ENCODE results near the gene NDUFB5.
A peak's percentile ranks its signal among the peaks of the same experiment; 100 is the strongest.
"Not testable (repeated sequence)": the region's sequence is repeated elsewhere in the genome, so short reads cannot be mapped to it uniquely, and the experiment has no call there.

NDUFB5 gene

DNA sequence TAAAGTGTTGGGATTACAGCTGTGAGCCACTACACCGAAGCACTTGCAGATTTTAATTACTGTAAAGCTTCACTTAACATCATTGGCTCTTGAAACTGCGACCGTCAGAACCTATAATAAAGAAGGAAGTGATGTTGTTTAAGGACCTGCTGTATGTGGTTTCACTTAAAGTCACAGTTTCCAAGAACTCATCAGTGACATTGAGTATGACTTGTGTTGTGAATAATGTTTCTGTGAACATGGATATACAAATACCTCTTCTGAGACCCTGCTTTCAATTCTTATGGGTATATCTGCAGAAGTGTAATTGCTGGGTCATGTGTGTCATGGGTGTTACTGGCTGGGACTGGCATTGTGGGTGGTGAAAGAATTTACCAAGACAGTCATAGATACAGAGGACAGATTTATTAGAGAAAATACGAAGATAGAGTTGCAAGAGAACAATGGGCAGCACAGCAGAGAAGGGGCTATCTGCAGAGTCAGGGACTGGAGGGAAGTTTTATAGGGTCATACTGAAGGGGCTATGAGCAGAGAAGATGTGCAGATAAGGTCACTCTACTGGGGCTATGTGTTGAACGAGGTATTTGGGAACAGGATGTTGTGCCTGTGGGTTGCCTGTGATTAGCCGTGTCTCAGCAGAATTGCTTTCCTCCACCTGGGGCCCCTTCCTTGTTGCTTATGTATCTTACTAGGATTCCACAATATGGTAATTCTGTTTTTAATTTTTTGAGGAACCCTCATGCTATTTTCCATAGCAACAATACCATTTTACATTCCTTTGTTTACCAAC is 4.5 kb downstream of the NDUFB5 start:
- peak overlapping the region; percentile 43 for H3K4me3 Mint-ChIP-seq
- peak; percentile 77 for ATAC-seq
- no peaks in the 10 kb centered on the region for H3K9me3 Mint-ChIP-seq

DNA sequence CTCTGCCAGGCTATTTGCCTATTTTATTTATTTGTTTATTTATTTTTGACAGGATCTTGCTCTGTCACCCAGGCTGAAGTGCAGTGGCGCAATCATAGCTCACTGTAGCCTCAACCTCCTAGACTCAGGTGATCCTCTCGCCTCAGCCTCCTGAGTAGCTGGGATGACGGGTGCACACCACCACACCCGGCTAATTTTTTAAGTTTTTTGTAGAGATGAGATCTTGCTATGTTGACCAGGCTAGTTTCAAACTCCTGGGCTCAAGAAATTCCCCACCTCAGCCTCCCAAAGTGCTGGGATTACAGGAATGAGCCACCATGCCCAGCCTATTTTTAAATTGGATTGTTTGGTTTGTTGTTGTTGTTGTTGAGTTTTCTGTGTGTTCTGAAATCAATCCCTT is 5.5 kb downstream of the NDUFB5 start:
- ATAC-seq = no peak
- Mint-ChIP-seq H3K9me3 (no peaks in the 10 kb centered on the region), H3K27ac (no peak overlapping the region), H3K4me3 (no peak overlapping the region), H3K4me1 (peaks cover 44% of the 10 kb centered on the region), H3K36me3 (ENCODE audit: low read depth) (peaks cover 14% of the 10 kb centered on the region), H3K27me3 (no peaks in the 10 kb centered on the region)
- no peak for DNase-seq

More for the DNA sequence above, 4.5 kb downstream of the NDUFB5 start:
- DNase-seq = no peak
- Mint-ChIP-seq H3K27me3 (no peaks in the 10 kb centered on the region), H3K27ac (peak overlapping the region; percentile 83), H3K4me1 (peaks cover 51% of the 10 kb centered on the region), H3K36me3 (ENCODE audit: low read depth) (peaks cover 17% of the 10 kb centered on the region)

DNA sequence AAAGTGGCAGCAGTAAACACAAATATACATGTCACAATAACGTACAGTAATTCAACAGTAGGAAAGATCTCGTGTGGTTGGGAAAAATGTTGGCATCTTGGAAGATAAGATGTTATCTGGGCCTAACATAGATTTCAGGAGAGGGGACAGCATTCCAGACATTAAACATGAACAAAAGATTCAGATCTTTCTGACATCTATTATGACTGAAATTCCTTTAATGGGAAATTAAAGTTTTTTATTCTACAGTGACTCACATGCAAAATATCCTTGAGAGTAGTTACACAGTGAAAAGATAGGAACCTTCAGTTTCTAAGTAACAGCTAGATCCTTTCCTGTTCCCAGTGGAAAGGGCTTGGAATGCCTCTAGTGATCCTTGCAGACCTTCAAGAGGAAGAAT is 9.2 kb downstream of the NDUFB5 start:
- Mint-ChIP-seq H3K4me3 (no peak overlapping the region), H3K4me1 (peaks cover 16% of the 10 kb centered on the region), H3K27me3 (no peaks in the 10 kb centered on the region), H3K9me3 (no peaks in the 10 kb centered on the region), H3K27ac (no peak overlapping the region), H3K36me3 (ENCODE audit: low read depth) (peaks cover 21% of the 10 kb centered on the region)
- ATAC-seq = no peak
- DNase-seq = no peak

DNA sequence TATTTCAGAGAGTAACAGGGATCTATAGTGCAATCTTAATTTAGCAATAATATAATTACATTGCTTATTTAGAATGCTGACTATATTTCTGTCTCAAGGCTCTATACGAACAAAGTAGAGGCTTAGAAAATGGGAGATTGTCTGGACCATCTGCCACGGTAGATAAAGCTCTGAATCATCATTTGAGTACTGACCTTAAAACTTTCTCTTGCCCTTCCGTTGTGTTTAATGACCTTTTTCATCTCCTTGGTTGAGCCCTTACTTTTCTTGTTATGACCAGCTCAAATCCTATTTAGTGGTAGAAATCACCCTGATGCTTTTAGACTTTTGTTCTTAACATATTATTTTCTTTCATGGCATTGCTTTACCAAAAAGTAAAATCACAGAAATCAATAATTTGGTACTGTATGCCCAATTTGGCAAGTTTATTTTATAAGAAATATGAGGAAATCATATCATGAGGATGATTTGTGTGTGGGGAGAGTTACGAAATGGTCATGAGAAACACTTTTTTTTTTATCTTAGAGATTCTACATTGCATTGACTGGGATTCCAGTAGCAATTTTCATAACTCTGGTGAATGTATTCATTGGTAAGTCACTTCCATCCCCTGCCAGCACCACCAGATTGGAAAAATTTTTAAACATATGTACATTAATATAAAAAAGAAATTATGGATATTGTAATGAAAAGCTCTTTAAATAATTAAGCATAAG is 11.0 kb downstream of the NDUFB5 start:
- H3K4me1 Mint-ChIP-seq = peaks cover 2% of the 10 kb centered on the region
- ATAC-seq = no peak
- H3K9me3 Mint-ChIP-seq = no peaks in the 10 kb centered on the region
- no peak overlapping the region for H3K27ac Mint-ChIP-seq
- H3K4me3 Mint-ChIP-seq = no peak overlapping the region
- peaks cover 33% of the 10 kb centered on the region for H3K36me3 Mint-ChIP-seq (ENCODE audit: low read depth)
- H3K27me3 Mint-ChIP-seq = no peaks in the 10 kb centered on the region
- no peak for DNase-seq

DNA sequence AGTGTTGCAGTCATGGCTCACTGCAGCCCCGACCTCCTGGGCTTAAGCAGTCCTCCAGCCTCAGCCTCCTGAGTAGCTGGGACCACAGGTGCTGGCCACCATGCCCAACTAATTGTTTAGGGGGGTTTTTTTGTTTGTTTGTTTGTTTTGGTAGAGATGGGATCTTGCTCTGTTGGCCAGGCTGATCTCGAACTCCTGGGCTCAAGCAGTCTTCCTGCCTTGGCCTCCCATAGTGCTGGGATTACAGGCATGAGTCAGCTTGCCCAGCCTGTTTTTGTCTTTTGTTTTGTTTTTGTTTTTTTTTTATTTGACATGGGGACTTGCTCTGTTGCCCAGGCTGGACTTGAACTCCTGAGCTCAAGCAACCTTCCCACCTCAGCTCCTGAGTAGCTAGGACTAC is 17.4 kb downstream of the NDUFB5 start:
- peaks cover 53% of the 10 kb centered on the region for H3K36me3 Mint-ChIP-seq (ENCODE audit: low read depth)
- DNase-seq = no peak
- no peaks in the 10 kb centered on the region for H3K4me1 Mint-ChIP-seq
- no peak overlapping the region for H3K4me3 Mint-ChIP-seq
- H3K27ac Mint-ChIP-seq = no peak overlapping the region
- ATAC-seq = no peak
- no peaks in the 10 kb centered on the region for H3K27me3 Mint-ChIP-seq
- H3K9me3 Mint-ChIP-seq = no peaks in the 10 kb centered on the region

DNA sequence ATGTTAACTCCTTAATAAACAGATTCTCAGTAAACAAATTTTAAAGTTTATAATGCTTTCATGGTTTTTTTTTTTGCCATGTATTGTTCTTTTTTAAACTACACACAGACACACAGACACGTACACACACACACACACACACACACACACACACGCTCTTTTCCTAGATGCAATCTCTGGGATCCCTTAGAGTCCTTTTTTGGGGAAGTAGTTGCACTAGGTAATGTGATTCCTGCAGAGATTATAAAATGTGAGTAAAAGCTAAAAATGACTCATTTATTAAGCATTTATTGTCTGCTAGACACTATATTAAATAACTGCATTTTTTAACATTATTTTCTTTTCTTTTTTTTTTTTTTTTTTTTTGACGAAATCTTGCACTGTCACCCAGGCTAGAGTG is 19.9 kb downstream of the NDUFB5 start:
- no peaks in the 10 kb centered on the region for H3K9me3 Mint-ChIP-seq
- H3K4me3 Mint-ChIP-seq = no peak overlapping the region
- peaks cover 39% of the 10 kb centered on the region for H3K36me3 Mint-ChIP-seq (ENCODE audit: low read depth)
- ATAC-seq (no peak), DNase-seq (no peak)
- H3K27ac Mint-ChIP-seq = no peak overlapping the region
- H3K27me3 Mint-ChIP-seq = no peaks in the 10 kb centered on the region
- H3K4me1 Mint-ChIP-seq = no peaks in the 10 kb centered on the region

DNA sequence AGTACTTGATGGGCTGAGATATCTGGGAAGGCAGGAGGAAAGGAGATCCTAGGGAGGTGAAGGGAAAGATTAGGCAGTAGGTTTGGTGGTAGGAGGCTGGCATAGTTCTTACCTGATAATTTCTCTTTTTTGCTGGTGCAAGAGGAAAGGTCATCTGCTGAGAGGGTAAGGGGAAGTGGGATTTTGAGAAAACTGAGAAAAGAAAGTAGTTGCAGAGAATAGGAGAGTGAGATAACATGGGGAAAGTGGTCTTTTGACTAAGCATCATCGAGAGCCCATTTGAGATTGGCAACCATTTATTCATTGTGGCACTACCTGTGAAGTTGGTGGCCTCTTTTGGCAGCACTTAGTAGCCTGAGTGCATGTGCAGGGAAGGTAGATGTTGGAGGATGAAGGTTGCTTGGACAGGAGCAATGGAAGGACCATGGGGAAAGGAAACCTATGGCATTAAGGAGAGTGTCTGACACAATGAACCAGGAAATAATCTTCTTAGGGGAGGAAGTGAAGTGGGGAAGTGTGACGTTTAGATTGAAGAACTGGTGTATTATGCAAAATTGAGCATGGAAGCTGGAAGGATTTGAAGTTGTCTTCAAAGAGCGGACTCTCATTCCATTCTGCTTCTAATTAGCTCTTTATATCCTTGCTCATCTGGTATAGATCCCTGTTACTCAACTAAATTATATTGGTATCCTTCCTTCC is 26.3 kb downstream of the NDUFB5 start:
- H3K4me1 Mint-ChIP-seq = no peaks in the 10 kb centered on the region
- H3K4me3 Mint-ChIP-seq = no peak overlapping the region
- DNase-seq = no peak
- no peak overlapping the region for H3K27ac Mint-ChIP-seq
- peaks cover 3% of the 10 kb centered on the region for H3K36me3 Mint-ChIP-seq (ENCODE audit: low read depth)
- no peak for ATAC-seq
- no peaks in the 10 kb centered on the region for H3K27me3 Mint-ChIP-seq
- no peaks in the 10 kb centered on the region for H3K9me3 Mint-ChIP-seq

DNA sequence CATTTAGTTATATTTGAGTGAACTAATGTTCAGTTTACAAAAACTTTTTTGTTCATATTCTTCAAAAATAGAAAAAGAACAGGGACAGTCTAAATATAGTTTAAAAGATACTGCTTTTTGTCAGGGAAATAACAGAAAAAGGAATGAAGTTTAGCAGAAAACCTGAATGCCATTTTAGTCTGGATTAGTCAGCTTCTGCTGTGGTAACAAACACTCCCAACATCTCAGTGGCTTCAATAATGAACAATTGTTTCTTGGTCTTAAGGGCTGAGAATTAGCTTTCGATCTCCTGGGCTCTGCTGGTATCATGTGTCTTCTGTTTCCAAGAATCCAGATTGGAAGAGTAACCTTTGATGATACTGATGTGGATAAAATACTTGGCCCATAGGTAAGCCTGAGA is 35.9 kb downstream of the NDUFB5 start:
- H3K4me3 Mint-ChIP-seq = no peak overlapping the region
- H3K36me3 Mint-ChIP-seq (ENCODE audit: low read depth) = peaks cover 3% of the 10 kb centered on the region
- H3K4me1 Mint-ChIP-seq = peaks cover 6% of the 10 kb centered on the region
- DNase-seq = no peak
- no peak overlapping the region for H3K27ac Mint-ChIP-seq
- no peaks in the 10 kb centered on the region for H3K9me3 Mint-ChIP-seq
- no peak for ATAC-seq
- no peaks in the 10 kb centered on the region for H3K27me3 Mint-ChIP-seq

DNA sequence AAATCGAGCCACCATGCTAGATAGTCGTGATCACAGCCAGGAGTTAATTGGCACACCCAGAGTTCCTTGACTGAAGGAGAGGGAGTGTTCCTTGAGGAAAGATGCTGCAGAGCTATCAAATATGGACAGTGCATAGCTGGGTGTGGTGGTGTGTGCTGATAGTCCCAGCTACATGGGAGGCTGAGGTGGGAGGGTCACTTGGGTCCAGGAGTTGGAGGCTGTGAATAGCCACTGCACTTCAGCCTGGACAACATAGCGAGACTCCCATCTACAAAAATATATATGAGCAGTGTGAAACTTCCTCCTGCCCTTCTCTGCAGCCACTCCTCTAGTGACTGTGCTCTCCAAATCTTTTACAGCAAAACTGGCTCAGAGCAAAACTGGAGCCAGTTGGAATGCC is 38.3 kb downstream of the NDUFB5 start:
- H3K4me1 Mint-ChIP-seq = peaks cover 6% of the 10 kb centered on the region
- no peaks in the 10 kb centered on the region for H3K9me3 Mint-ChIP-seq
- DNase-seq (no peak), ATAC-seq (no peak)
- H3K27ac Mint-ChIP-seq = no peak overlapping the region
- peaks cover 3% of the 10 kb centered on the region for H3K36me3 Mint-ChIP-seq (ENCODE audit: low read depth)
- no peaks in the 10 kb centered on the region for H3K27me3 Mint-ChIP-seq
- H3K4me3 Mint-ChIP-seq = no peak overlapping the region

DNA sequence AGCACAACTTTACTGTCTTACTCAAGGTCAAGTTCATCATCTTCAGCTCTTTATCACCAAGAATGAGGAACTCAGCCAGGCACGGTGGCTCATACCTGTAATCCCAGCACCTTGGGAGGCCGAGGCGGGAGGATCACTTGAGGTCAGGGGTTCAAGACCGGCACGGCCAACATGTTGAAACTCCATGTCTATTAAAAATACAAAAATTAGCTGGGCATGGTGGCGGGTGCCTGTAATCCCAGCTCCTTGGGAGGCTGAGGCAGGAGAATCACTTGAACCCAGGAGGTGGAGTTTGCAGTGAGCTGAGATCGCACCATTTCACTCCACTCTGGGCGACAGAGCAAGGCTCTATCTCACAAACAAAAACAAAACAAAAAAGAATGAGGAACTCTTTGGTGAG is 39.2 kb downstream of the NDUFB5 start:
- not testable (repeated sequence) for H3K9me3 Mint-ChIP-seq; DNase-seq; H3K36me3 Mint-ChIP-seq (ENCODE audit: low read depth); H3K27me3 Mint-ChIP-seq; ATAC-seq; H3K4me1 Mint-ChIP-seq; H3K27ac Mint-ChIP-seq; H3K4me3 Mint-ChIP-seq

DNA sequence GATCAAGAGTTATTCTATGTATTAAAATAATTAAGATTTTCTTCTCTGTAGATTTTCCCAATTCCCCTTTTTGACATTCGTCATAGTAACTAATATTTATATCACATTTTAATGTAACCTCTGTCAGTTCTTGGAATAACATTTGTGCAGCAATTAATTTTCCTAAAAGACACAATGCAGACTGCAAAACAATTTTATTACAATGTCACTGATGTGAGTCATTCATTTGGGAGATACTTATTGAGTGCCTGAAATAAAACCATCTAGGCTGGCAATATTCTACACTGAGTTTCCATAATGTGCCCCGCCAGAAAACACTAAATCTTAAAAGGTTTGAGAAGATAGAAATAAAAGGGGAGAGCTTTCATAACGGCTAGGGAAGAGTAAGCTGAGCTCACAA is 41.6 kb downstream of the NDUFB5 start:
- Mint-ChIP-seq H3K36me3 (ENCODE audit: low read depth) (no peaks in the 10 kb centered on the region), H3K27ac (no peak overlapping the region)
- no peak for DNase-seq

DNA sequence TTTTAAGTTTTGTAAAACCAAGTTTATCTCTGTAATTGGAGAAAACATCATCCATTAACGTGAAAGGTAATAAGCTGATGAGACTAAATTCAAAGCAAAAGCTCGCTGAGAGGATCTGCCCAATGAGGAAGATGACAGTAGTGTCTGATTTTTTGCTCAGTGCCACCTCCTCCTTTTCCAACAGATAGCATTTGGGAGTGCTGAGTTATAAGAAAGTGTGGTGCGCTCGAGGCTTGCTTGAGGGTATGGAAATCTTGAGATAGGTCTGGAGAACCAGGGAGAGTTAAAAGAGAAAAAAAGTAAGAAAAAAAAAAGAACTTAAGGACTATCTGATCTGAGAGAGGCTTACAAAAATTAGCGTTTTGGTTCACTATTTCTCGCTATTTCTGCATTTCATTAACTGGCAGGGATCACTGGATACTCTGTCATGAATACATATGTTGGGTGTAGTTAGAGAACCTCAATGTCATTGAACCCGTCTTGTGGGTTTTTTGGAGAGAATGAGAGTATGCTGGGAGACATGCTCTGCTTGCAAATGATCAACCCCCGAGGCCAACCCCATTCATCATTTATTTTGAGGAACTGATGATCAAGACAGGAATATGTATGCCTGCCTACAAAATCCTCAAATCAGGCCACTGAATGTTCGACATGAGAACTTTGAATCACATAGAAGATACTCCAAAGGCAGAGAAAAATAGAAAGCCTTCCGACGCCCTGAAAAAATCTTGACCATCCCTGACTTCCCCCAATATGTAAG is 47.3 kb downstream of the NDUFB5 start:
- Mint-ChIP-seq H3K36me3 (ENCODE audit: low read depth) (peaks cover 13% of the 10 kb centered on the region), H3K4me3 (peak overlapping the region; percentile 91), H3K27ac (peak overlapping the region; percentile 67), H3K27me3 (peaks cover 8% of the 10 kb centered on the region), H3K9me3 (no peaks in the 10 kb centered on the region), H3K4me1 (peaks cover 38% of the 10 kb centered on the region)
- DNase-seq (no peak), ATAC-seq (no peak)

More for the DNA sequence above, 41.6 kb downstream of the NDUFB5 start:
- Mint-ChIP-seq H3K4me3 (no peak overlapping the region), H3K4me1 (peaks cover 8% of the 10 kb centered on the region), H3K27me3 (peaks cover 4% of the 10 kb centered on the region), H3K9me3 (no peaks in the 10 kb centered on the region)
- no peak for ATAC-seq

DNA sequence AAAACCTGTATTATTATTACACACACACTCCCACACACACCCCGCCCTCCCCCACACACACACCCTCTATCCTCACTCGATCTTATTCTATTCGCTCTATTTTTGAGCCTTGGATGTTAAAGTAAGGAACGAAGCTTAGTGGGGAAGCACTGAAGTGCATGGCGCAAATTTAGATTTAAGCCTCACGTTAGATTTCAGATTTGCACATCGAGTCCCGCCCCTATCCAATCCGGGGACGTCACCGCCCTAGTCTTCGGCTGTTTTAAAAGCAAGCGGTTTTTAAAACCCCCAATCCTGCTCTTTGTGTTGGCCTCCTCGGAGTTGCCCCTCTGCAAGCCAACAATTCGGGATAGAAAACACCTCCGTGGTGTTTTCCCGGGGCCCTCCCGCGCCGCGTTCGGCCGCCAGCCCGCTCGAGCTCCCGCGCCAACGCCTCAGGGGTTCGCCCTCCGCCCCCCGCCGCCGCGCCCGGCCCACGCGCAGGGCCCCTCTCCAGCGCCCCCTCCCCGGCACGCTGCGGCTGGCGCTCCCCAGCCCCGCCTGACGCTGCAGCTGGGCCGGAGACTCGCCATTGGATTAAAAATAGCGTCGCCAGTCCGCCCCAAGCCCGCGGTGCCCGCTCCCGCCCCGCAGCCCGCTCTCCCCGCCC is 48.0 kb downstream of the NDUFB5 start, which contains the start of gene USP13:
Gene USP13, plus strand, starts transcription at position 594 of the 649 bp plus-strand sequence. CDS start 186 bp downstream, outside the sequence.
- DNase-seq = peak; percentile 54
- ATAC-seq = peak; percentile 62
- no peaks in the 10 kb centered on the region for H3K9me3 Mint-ChIP-seq
- H3K4me1 Mint-ChIP-seq = peaks cover 38% of the 10 kb centered on the region
- peaks cover 13% of the 10 kb centered on the region for H3K36me3 Mint-ChIP-seq (ENCODE audit: low read depth)
- H3K4me3 Mint-ChIP-seq = peak within 1 kb of the TSS; percentile 91
- H3K27me3 Mint-ChIP-seq = peaks cover 8% of the 10 kb centered on the region
- peak within 1 kb of the TSS; percentile 85 for H3K27ac Mint-ChIP-seq

Measured in activated naive CD8-positive, alpha-beta T cell treated with anti-CD3 and anti-CD28 coated beads, Interleukin-2, amount 50 U/mL, for 24 hours (primary cell).